Right lobe of liver (tissue), 6 donors: ENCODE data around the gene PYGO1. TPM values are rescaled to one million over a fixed set of nuclear protein-coding genes. Genes with fewer than 3 reads are reported as not detected.

ENCODE experiments used
- ATAC-seq, 4 donors: fragments of 200-7000 bp; cut with Tn5 transposase; one replicate each; pipeline ENCODE4 v1.9.1; 2020; ENCODE audit warnings: mild to moderate bottlenecking in 4 of 4, moderate library complexity in 4 of 4
- DNase-seq, 3 donors: peaks; one replicate each; pipeline ENCODE4 v3.0.0-alpha.2; 2020
- H3K27ac ChIP-seq, 3 donors: fragments of 200-600 bp; one replicate each; pipeline ENCODE4 v1.8.0; 2022
- H3K27me3 ChIP-seq, 2 donors: fragments of 200-600 bp; one replicate each; pipeline ENCODE4 v1.8.0; 2022
- H3K36me3 ChIP-seq, 4 donors: fragments of 200-600 bp; sonication (generic) in 1 of 4; one replicate each; pipeline versions ENCODE4 v1.5.1 to v1.8.0; 2017 to 2022; ENCODE audit warnings: control low read depth in 1 of 4
- H3K4me1 ChIP-seq, 4 donors: fragments of 200-600 bp; sonication (generic) in 1 of 4; one replicate each; pipeline versions ENCODE4 v1.5.1 to v1.8.0; 2017 to 2022; ENCODE audit warnings: control low read depth in 1 of 4
- H3K4me3 ChIP-seq, 3 donors: fragments of 200-600 bp; one replicate each; pipeline ENCODE4 v1.8.0; 2022
- H3K9me3 ChIP-seq, 4 donors: fragments of 200-600 bp; sonication (generic) in 1 of 4; one replicate each; pipeline versions ENCODE4 v1.5.1 to v1.8.0; 2017 to 2022; ENCODE audit warnings: control low read depth in 1 of 4
- CTCF ChIP-seq, 4 donors: fragments of 200-600 bp in 3 of 4; fragments of 450-650 bp in 1 of 4; IDR thresholded peaks; one replicate each; pipeline versions ENCODE4 v1.5.1 to v1.8.0; 2016 to 2022; ENCODE audit warnings: antibody characterized with exemption in 4 of 4, mild to moderate bottlenecking in 2 of 4
- POLR2A ChIP-seq: fragments of 450-650 bp; IDR thresholded peaks from one replicate; pipeline ENCODE4 v1.6.1; 2017; ENCODE audit warnings: antibody characterized with exemption, mild to moderate bottlenecking
- WGBS: methylation state at CpG from one replicate; pipeline ENCODE4 v1.1.6; 2018; ENCODE audit warnings: low coverage, low lambda C conversion rate; ENCODE audit not compliant: insufficient coverage; ENCODE audit errors: missing lambda C conversion rate; 5-methylcytosine and 5-hydroxymethylcytosine counted together
- intact Hi-C, 2 donors: fragments of 100-400 bp; cut with DNase I; formaldehyde crosslinking; loops; one replicate each; pipeline versions ENCODE4 v1.11.2 to v1.14.1; 2022
- total RNA-seq, 6 experiments: library from RNA; depleted of rRNA in 2 of 6; stranded (reverse); fragments of >200 nt in 2 of 6; fragmentation: NEBNext Ultra II Directional in 3 of 6; extraction: Animal tissue kit (Norgen Biotek cat#: 25700) in 3 of 6; gene quantifications; one replicate each; pipeline versions ENCODE4 v1.1.0 to v1.2.4, GENCODE V29; 2016 to 2023
- donor health status: DM: no; HTN: yes; CAD: no.
- donor health status: DM: no; HTN: no; CAD: no.
- donor health status: DM: no; HTN: no; CAD: no.
- donor health status: DM: no; HTN: yes; CAD: no.
- donor health status: DM: no; HTN: yes; CAD: no.

Gene PYGO1
- total RNA-seq, 6 experiments from 2014 or later: 0.09 to 0.27 (median 0.19) TPM

- DNase-seq (no peak), ATAC-seq (no peak)
- 58% methylated on average over 3 of the region's 3 CpGs for WGBS
- no peak for TF ChIP-seq CTCF (IDR thresholded peaks at IDR 0.05)
- TF ChIP-seq POLR2A: no peak
- H3K27me3 ChIP-seq: no peaks in the 10 kb centered on the region
- intact Hi-C loops: no loop called here
- peaks cover 0 to 4% (median 0%) of the 10 kb centered on the region in 4 donors for H3K4me1 ChIP-seq
- H3K36me3 ChIP-seq: no peaks in the 10 kb centered on the region
- no peak overlapping the region for H3K4me3 ChIP-seq
- H3K27ac ChIP-seq: no peak overlapping the region
- H3K9me3 ChIP-seq: no peaks in the 10 kb centered on the region
Measured at GRCh38 chr15:55590788-55591187, 2.6 kb upstream of the PYGO1 start.

- H3K4me3 ChIP-seq: no peak overlapping the region
- no peak for ATAC-seq
- no peaks in the 10 kb centered on the region for H3K36me3 ChIP-seq
- no peaks in the 10 kb centered on the region for H3K27me3 ChIP-seq
- no peak overlapping the region for H3K27ac ChIP-seq
- peaks cover 0 to 4% (median 0%) of the 10 kb centered on the region in 4 donors for H3K4me1 ChIP-seq
- no peak for DNase-seq
- intact Hi-C loops: no loop called here
- no peaks in the 10 kb centered on the region for H3K9me3 ChIP-seq
- TF ChIP-seq CTCF (IDR thresholded peaks at IDR 0.05): no peak
- TF ChIP-seq POLR2A: no peak
- 69% methylated on average over 9 of the region's 10 CpGs for WGBS
Measured at GRCh38 chr15:55589287-55589686, 1.1 kb upstream of the PYGO1 start.

GRCh38 chr15:55588815-55589115, 620 bp upstream of the PYGO1 start:
- Histone ChIP-seq H3K36me3 (no peaks in the 10 kb centered on the region), H3K4me3 (peak overlapping the region; percentile 23 to 53 (median 29)), H3K9me3 (no peaks in the 10 kb centered on the region), H3K27ac (no peak overlapping the region), H3K27me3 (no peaks in the 10 kb centered on the region), H3K4me1 (peaks cover 0 to 4% (median 0%) of the 10 kb centered on the region in 4 donors)
- intact Hi-C loops: no loop called here
- DNase-seq (no peak), ATAC-seq (no peak)
- no peak for TF ChIP-seq CTCF (IDR thresholded peaks at IDR 0.05)
- TF ChIP-seq POLR2A: no peak
- WGBS: 13% methylated on average over 15 of the region's 19 CpGs

GRCh38 chr15:55587321-55588069, 650 bp downstream of the PYGO1 start:
- DNase-seq (no peak), ATAC-seq (peak in 3 of 4 donors; percentile 19 to 47 (median 33))
- H3K36me3 ChIP-seq: no peaks in the 10 kb centered on the region
- H3K27me3 ChIP-seq: no peaks in the 10 kb centered on the region
- H3K4me3 ChIP-seq: peak overlapping the region; percentile 25 to 53 (median 36)
- H3K9me3 ChIP-seq: no peaks in the 10 kb centered on the region
- TF ChIP-seq POLR2A (no peak), CTCF (IDR thresholded peaks at IDR 0.05) (no peak)
- peaks cover 0 to 4% (median 0%) of the 10 kb centered on the region in 4 donors for H3K4me1 ChIP-seq
- intact Hi-C loops: no loop called here
- WGBS: 32% methylated on average over 9 of the region's 65 CpGs
- H3K27ac ChIP-seq: no peak overlapping the region
